WERI-Rb-1 (cell line): ENCODE measurements around the gene CXCR6.

ENCODE experiments used
- DNase-seq: peaks from one replicate; pipeline ENCODE4 v3.0.0-alpha.2; 2020
- H3K27ac ChIP-seq: fragments of 250-450 bp; sonication (Bioruptor Pico); 2 replicates; pipeline ENCODE4 v1.5.1; 2020; ENCODE audit warnings: mild to moderate bottlenecking, moderate library complexity
- H3K27me3 ChIP-seq: fragments of 250-450 bp; sonication (Bioruptor Pico); 2 replicates; pipeline ENCODE4 v1.5.1; 2021; ENCODE audit warnings: mild to moderate bottlenecking, low read depth, moderate library complexity; ENCODE audit not compliant: insufficient read depth, severe bottlenecking
- H3K36me3 ChIP-seq: fragments of 250-450 bp; sonication (Bioruptor Pico); 2 replicates; pipeline ENCODE4 v1.5.1; 2020; ENCODE audit warnings: mild to moderate bottlenecking, moderate library complexity
- H3K4me3 ChIP-seq: 2 replicates; pipeline ENCODE4 v1.5.1; 2011; ENCODE audit warnings: low read depth, mild to moderate bottlenecking, control low read depth, low read length
- H3K9me3 ChIP-seq: fragments of 250-450 bp; sonication (Bioruptor Pico); 2 replicates; pipeline ENCODE4 v1.5.1; 2021; ENCODE audit warnings: mild to moderate bottlenecking, moderate library complexity; ENCODE audit not compliant: severe bottlenecking
- TF ChIP-seq, protein P1 (sequence below): IDR thresholded peaks from 2 replicates; pipeline ENCODE4 v1.5.1; 2011; ENCODE audit warnings: low read depth, mild to moderate bottlenecking, control low read depth, inconsistent platforms, low read length

The CXCR6 gene

DNA sequence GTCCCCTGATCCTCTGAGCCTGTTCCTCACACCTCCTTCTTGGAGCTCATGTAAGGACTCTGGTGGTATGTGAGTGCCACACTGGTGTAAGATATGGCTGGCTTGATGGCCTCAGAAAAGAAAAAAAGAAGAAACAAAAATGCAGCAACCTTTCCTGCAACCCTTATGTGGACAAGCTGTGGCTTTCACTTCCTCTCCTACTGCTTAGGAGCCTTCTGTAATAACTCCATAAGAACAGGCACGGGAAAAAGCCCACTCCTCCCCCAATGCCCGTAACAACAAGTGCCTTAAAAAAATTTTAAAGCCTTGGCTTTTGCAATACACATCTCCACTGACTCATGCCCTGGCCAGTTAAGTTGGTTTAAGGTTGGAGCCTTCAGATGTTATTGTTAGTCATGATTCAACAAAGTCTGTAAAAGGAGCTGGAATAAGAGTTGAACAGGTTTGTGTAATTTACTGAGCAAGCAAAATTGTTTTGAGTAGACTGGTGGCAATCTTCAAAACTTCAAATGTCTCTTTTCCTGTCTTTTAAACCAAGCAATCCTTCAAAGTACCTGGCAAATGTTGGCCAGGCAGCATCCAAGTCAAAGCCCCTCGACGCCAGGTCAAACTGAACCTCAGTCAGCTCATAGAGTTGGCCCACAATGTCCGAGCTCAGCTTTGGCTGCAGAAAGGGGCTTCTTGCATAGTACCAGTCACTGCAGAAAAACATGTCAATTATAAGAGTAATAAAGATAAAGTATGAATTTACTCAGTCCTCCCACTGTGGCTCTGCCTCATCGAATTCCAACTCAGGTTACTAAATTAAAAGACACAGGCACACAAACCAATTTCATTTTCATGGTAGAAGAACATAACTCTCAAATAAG lies 29.5 kb downstream of the CXCR6 start:
- peaks cover 79% of the 10 kb centered on the region for H3K36me3 ChIP-seq
- H3K27ac ChIP-seq: no peak overlapping the region
- H3K27me3 ChIP-seq: no peaks in the 10 kb centered on the region
- no peaks in the 10 kb centered on the region for H3K9me3 ChIP-seq
- no peak for DNase-seq
- TF ChIP-seq, protein P1, sequence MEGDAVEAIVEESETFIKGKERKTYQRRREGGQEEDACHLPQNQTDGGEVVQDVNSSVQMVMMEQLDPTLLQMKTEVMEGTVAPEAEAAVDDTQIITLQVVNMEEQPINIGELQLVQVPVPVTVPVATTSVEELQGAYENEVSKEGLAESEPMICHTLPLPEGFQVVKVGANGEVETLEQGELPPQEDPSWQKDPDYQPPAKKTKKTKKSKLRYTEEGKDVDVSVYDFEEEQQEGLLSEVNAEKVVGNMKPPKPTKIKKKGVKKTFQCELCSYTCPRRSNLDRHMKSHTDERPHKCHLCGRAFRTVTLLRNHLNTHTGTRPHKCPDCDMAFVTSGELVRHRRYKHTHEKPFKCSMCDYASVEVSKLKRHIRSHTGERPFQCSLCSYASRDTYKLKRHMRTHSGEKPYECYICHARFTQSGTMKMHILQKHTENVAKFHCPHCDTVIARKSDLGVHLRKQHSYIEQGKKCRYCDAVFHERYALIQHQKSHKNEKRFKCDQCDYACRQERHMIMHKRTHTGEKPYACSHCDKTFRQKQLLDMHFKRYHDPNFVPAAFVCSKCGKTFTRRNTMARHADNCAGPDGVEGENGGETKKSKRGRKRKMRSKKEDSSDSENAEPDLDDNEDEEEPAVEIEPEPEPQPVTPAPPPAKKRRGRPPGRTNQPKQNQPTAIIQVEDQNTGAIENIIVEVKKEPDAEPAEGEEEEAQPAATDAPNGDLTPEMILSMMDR: no peak
- no peak overlapping the region for H3K4me3 ChIP-seq

DNA sequence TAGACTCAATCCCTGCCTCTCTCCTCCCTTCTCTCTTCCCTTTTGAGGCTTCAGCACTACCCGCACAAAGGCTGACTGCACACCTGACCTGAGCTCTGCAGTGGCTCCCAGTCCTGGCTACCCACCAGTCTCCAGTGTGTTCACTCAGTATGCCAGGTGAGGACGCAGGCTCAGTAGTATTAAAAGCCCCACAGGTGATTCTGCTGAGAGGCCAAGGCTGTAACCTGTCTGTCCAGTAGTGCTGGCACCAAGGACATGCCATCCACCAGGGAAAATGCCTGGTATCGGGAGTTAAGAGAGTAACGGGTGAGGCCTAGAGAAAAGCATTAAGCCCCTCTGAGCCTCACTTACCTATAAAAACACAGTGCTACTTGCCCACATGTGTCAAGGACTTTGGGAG lies 31.4 kb downstream of the CXCR6 start:
- Histone ChIP-seq H3K27me3 (no peaks in the 10 kb centered on the region), H3K27ac (no peak overlapping the region), H3K4me3 (no peak overlapping the region), H3K9me3 (no peaks in the 10 kb centered on the region), H3K36me3 (peaks cover 77% of the 10 kb centered on the region)
- DNase-seq: no peak
- TF ChIP-seq, protein P1: no peak

DNA sequence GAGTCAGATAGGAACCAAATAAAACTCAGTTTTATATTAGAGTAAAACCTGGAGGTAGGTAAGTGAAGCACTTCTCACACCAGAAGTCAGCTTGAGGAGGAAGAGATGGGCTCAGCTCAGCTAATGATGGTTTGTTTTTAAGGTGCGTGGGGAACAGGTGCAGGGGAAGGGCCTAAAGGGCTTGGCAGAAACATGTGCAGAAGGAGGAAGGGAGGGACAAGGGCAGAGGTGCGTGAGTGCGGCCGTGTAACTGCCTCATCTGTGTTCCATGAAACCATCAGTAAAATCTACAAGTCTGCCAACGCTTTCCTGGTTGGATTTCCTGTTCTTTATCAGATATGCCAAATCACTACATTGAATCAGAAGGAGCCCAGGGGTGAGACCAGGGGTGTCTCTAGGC lies 32.4 kb downstream of the CXCR6 start:
- Histone ChIP-seq H3K9me3 (no peaks in the 10 kb centered on the region), H3K27me3 (no peaks in the 10 kb centered on the region), H3K4me3 (no peak overlapping the region), H3K36me3 (peaks cover 79% of the 10 kb centered on the region), H3K27ac (no peak overlapping the region)
- TF ChIP-seq, protein P1: no peak
- no peak for DNase-seq

DNA sequence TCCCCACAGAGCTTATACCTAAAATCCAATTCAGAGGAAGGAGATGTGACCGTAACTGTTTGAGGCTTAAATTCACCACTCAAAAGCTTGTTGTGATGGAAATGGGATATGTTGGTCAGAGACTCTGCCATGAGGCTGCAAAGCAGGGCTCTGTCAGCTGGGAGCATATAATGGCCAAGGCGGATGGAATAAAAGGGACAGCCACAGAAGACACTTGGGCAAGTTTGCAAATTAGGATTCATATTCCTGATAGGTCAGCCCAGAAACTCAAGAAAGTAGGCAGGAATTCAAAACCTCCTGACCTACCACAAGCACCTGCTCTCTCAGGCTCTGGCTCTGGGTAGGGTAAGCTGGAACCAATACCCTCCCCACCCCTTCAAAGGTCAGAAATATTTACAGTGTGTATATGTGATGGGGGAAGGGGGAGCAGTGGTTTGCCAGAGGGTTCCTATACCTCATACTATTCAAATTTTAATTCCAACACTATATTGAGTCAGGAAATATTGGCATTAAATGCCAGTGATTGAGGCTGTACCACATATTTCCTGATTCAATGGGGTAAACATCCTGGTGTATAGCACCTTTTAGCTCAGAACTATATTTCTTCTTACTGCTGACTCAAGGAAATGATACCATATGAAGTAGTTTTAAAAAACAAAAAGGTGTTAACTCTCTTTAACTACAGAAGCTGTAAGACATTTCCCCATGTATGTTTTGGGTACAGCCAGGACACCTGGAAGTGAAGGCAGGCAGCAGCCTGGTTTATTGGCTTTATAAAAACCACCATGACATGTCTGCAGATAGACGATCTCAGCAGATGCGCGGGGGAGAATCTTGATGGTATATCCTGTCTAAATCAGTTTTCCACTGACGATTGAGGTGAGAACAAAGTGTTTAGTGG lies 33.2 kb downstream of the CXCR6 start:
- Histone ChIP-seq H3K4me3 (no peak overlapping the region), H3K27me3 (no peaks in the 10 kb centered on the region), H3K9me3 (no peaks in the 10 kb centered on the region), H3K36me3 (peaks cover 85% of the 10 kb centered on the region), H3K27ac (no peak overlapping the region)
- no peak for DNase-seq
- TF ChIP-seq, protein P1: no peak

DNA sequence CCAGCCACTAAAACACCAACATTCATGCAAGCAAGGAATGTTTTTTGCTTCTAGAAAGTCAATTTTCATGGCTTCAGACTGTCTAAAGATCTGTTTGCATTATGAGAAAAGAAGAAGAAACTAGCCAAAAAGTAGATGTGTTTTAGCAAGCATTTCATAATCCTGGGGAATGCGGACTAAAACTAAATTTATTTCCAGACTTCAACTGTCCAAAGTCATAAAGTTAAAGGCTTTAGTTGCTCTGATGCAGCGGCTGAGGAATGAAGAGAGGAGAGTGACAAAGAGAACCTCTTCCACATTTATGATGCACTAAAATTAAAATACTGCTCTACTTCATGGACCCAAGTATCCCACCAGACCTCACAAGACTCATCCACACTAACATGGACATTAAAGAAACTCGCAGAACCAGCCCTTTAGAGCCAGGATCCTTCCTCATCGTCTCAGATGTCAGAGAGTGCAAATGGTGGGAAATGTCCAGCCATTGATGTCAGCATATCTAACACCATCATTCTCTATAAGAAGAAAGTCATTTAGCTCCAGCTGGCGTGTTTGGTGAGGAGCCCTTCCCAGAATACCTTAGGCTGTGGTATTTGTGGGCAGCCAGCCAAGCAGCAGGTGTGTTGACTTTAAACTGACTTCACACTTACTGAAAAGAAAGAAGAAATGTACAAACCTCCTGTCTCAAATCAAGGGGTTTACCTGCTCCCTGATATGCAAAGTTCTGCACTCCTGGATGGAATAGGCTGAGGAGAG lies 34.9 kb downstream of the CXCR6 start:
- H3K27me3 ChIP-seq: no peaks in the 10 kb centered on the region
- no peak overlapping the region for H3K27ac ChIP-seq
- H3K9me3 ChIP-seq: no peaks in the 10 kb centered on the region
- DNase-seq: no peak
- H3K36me3 ChIP-seq: peaks cover 83% of the 10 kb centered on the region
- TF ChIP-seq, protein P1: no peak
- H3K4me3 ChIP-seq: no peak overlapping the region
